Ammon's horn (tissue), 1 donor: ENCODE data around the gene STX16.
"Not testable (repeated sequence)": the region's sequence is repeated elsewhere in the genome, so short reads cannot be mapped to it uniquely, and the experiment has no call there.

ENCODE experiments used
- DNase-seq: peaks from one replicate; pipeline ENCODE4 v3.0.0-alpha.2; 2016; ENCODE audit warnings: low spot score

The STX16 gene

GRCh38 chr20:58722877-58723627 lies 72.0 kb downstream of the STX16 start:
- DNase-seq = no peak

- no peak for DNase-seq
These were observed 72.5 kb downstream of the STX16 start for GRCh38 chr20:58723628-58723984.

- DNase-seq = not testable (repeated sequence)
These were observed 75.1 kb downstream of the STX16 start for GRCh38 chr20:58726156-58726555.
